Activated naive CD8-positive, alpha-beta T cell treated with anti-CD3 and anti-CD28 coated beads, Interleukin-2, amount 50 U/mL, for 24 hours (primary cell): ENCODE results near the gene PHLDB2.

ENCODE experiments used
- ATAC-seq: fragments of 150-1000 bp; cut with Tn5 transposase; one replicate; pipeline ENCODE4 v1.10.0; 2021
- DNase-seq: peaks from one replicate; pipeline ENCODE4 v3.0.0; 2021
- H3K27ac Mint-ChIP-seq: one replicate; pipeline ENCODE4 v1.8.0; 2021; ENCODE audit warnings: mild to moderate bottlenecking, mixed read lengths
- H3K27me3 Mint-ChIP-seq: one replicate; pipeline ENCODE4 v1.8.0; 2021; ENCODE audit warnings: mixed read lengths
- H3K36me3 Mint-ChIP-seq: one replicate; pipeline ENCODE4 v1.8.0; 2021; ENCODE audit warnings: low read depth, mixed read lengths
- H3K4me1 Mint-ChIP-seq: one replicate; pipeline ENCODE4 v1.8.0; 2021; ENCODE audit warnings: mixed read lengths
- H3K4me3 Mint-ChIP-seq: one replicate; pipeline ENCODE4 v1.8.0; 2021; ENCODE audit warnings: mild to moderate bottlenecking, moderate library complexity, mixed read lengths
- H3K9me3 Mint-ChIP-seq: one replicate; pipeline ENCODE4 v1.8.0; 2021; ENCODE audit warnings: mixed read lengths

Gene PHLDB2

DNA sequence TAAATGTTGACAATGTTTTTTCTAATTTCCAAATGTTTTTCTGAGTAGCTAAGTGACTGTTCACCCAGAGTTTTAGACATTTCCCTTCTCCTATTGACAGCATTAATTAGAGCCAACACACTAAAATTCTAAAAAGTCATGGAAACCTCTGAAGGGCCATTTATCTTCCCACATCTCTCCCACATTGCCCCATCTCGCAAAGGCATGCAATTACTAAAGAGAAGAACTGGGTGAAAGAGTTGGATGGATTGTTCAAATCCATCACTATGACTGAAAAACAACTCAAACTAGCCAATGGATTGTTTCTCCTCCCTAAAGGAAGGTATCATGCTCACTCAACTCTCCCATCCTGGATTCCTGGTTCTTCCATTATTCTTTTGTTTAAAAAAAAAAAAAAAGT lies 30.0 kb upstream of the PHLDB2 start:
- DNase-seq (no peak), ATAC-seq (no peak)
- Mint-ChIP-seq H3K27me3 (no peaks in the 10 kb centered on the region), H3K27ac (no peak overlapping the region), H3K4me1 (peaks cover 14% of the 10 kb centered on the region), H3K4me3 (no peak overlapping the region), H3K9me3 (no peaks in the 10 kb centered on the region), H3K36me3 (no peaks in the 10 kb centered on the region)

DNA sequence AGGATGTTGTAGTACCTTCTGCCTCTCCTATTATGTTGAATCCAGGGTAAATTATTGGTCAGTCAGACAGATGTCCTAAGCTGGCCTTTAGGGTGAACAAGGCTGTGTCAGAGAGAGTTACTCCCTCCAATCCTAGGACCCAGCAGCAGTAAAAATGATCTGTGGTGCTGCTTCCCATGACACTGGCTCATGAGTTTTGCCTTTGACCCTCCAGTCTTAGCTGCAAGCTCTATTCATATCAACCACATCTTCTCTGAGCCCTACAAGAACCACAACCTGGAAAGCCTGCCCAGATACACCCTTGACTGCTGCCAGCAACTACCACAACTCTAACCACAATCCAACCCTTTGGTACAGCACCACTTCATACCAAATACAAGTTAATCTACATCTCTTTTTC lies 27.2 kb upstream of the PHLDB2 start:
- DNase-seq: peak; percentile 7
- H3K27ac Mint-ChIP-seq: peak overlapping the region; percentile 26

DNA sequence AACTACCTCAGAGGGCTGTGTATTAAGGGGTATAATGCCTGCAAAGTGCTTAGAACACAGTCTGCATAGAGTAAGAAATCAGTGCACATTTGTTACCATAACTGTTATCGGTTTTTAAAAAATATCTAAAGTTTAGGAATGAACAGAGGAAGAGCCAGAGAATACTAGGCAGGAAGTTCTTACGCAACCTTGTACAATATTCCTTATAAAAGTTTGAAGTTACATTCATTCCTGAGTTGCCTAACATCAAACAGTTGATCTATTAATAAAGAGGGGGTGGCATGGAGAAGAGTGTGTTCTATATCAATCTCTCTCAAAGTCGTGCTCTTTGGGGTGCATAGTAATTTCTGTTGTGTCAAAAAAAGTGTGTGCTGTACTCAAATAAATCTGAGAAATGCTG lies 22.0 kb upstream of the PHLDB2 start:
- no peak for DNase-seq
- Mint-ChIP-seq H3K27me3 (no peaks in the 10 kb centered on the region), H3K27ac (no peak overlapping the region)

More for the DNA sequence above, 27.2 kb upstream of the PHLDB2 start:
- H3K4me1 Mint-ChIP-seq: peaks cover 11% of the 10 kb centered on the region
- ATAC-seq: peak; percentile 85
- H3K4me3 Mint-ChIP-seq: no peak overlapping the region
- H3K36me3 Mint-ChIP-seq: no peaks in the 10 kb centered on the region
- H3K9me3 Mint-ChIP-seq: no peaks in the 10 kb centered on the region
- H3K27me3 Mint-ChIP-seq: no peaks in the 10 kb centered on the region

DNA sequence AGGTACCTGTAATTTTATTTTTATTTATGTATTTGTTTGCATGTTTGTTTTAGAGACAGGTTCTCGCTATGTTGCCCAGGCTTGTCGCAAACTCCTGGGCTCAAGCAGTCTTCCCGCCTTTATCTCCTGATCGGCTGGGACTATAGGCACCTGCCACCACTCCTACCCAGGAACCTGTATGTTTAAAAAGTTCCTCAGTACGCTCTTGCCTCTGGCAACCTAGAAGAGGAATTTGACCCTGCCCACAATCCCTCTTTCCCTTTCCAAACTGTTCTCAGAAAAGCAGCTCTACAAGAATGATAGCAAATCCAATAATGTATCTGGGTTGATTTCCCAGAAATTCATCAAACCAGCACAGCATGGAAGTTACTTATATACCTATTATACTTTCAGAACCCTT lies 20.9 kb upstream of the PHLDB2 start:
- Mint-ChIP-seq H3K4me3 (no peak overlapping the region), H3K27me3 (no peaks in the 10 kb centered on the region), H3K36me3 (no peaks in the 10 kb centered on the region), H3K9me3 (no peaks in the 10 kb centered on the region), H3K27ac (no peak overlapping the region), H3K4me1 (no peaks in the 10 kb centered on the region)
- DNase-seq (no peak), ATAC-seq (no peak)

More for the DNA sequence above, 22.0 kb upstream of the PHLDB2 start:
- no peak for ATAC-seq
- peaks cover 3% of the 10 kb centered on the region for H3K4me1 Mint-ChIP-seq
- H3K36me3 Mint-ChIP-seq: no peaks in the 10 kb centered on the region
- H3K4me3 Mint-ChIP-seq: no peak overlapping the region
- H3K9me3 Mint-ChIP-seq: no peaks in the 10 kb centered on the region

DNA sequence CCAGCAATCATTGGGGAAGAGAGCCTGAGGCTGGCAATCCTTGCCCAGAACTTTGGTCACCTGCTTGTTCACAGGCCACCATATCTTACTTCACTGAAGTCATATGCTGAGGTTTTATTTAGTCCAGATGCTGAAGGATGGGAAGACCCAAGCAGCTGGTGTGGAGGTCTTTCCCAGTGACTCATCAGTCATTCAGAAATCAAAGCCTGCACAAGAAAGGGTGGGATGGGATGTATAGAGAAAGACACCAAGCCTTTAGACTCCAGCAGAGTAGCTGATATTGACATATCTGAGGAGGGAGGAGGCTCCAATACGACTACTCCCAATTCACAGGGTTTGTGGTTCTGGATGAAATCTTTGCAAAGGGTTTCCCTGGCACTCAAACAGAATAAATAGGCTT lies 13.0 kb upstream of the PHLDB2 start:
- Mint-ChIP-seq H3K27me3 (no peaks in the 10 kb centered on the region), H3K4me1 (no peaks in the 10 kb centered on the region), H3K36me3 (no peaks in the 10 kb centered on the region), H3K4me3 (no peak overlapping the region), H3K9me3 (no peaks in the 10 kb centered on the region), H3K27ac (no peak overlapping the region)
- ATAC-seq (no peak), DNase-seq (no peak)

DNA sequence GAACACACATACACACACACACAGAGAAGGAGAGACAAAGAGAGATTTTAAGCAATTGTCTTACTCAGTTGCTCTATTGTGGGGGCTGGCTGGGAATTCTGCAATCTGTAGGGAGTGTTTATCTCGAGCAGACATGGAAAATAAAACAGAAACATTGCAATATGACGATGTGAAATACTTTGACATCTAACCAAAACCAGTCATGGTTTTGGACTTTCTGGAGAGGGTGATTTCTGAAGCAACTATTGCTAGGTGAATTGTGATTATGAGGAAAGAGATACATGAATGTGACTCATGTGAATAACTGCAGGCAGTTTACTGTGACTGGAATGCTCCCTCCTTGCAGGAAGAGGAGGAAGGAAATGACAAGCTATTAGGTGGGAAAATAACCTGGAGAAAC lies 12.3 kb upstream of the PHLDB2 start:
- Mint-ChIP-seq H3K27me3 (no peaks in the 10 kb centered on the region), H3K4me1 (peaks cover 7% of the 10 kb centered on the region), H3K36me3 (no peaks in the 10 kb centered on the region), H3K27ac (no peak overlapping the region), H3K4me3 (no peak overlapping the region), H3K9me3 (no peaks in the 10 kb centered on the region)
- no peak for ATAC-seq
- DNase-seq: no peak

DNA sequence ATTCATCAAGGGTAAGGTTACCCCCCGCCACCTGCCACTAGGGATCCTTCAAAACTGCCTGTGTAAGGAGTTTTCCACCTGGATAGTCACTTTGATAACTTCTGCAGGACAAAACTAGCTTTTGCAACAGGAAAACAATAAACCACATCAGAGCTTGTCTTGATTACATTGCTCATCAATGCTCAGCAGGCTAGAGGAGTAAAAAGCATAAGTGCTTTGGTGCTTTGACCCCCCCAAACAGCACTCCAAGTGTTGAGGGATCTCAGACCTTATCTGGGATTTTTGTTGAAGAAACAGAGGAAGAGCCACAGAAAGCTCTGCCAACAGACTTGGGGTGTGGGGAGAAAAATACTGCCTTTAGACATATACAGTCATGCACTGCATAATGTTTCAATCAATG lies 10.8 kb upstream of the PHLDB2 start:
- no peak overlapping the region for H3K27ac Mint-ChIP-seq
- ATAC-seq (no peak), DNase-seq (no peak)
- H3K9me3 Mint-ChIP-seq: no peaks in the 10 kb centered on the region
- no peaks in the 10 kb centered on the region for H3K36me3 Mint-ChIP-seq
- H3K27me3 Mint-ChIP-seq: no peaks in the 10 kb centered on the region
- H3K4me3 Mint-ChIP-seq: no peak overlapping the region
- H3K4me1 Mint-ChIP-seq: peaks cover 10% of the 10 kb centered on the region

DNA sequence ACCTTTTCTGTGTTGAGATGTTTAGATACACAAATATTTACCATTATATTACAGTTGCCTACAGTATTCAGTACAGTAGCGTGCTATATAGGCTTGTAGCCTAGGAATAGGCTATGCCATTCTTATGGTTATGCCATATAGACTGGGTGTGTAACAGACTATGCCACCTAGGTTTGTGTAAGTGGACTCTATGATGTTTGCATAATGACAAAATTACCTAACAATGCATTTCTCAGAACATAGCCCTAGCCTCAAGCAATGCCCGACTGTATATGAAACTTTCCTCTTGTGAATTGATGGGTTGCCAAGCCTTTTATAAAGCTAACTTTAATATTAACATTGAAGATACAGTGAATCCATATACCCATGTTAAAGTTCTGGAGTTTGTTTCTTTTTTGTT lies 10.3 kb upstream of the PHLDB2 start:
- no peaks in the 10 kb centered on the region for H3K27me3 Mint-ChIP-seq
- H3K27ac Mint-ChIP-seq: no peak overlapping the region
- no peaks in the 10 kb centered on the region for H3K36me3 Mint-ChIP-seq

DNA sequence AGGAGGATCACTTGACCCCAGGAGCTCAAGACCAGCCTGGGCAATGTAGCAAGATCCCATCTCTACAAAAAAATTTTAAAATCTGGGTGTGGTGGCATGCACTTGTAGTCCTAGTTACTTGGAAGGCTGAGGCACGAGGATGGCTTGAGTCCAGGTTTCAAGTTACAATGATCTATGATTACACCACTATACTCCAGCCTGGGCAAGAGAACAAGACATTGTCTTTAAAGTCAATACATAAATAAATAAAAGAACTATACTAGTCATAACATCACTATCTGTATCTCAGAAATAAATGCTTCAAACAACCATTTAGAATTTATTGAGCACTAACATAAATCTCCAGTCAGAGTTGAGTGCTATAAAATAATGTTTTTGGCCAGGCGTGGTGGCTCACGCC lies 8.5 kb upstream of the PHLDB2 start:
- ATAC-seq: no peak
- H3K27me3 Mint-ChIP-seq: peaks cover 6% of the 10 kb centered on the region
- no peak overlapping the region for H3K4me3 Mint-ChIP-seq
- no peaks in the 10 kb centered on the region for H3K36me3 Mint-ChIP-seq
- no peaks in the 10 kb centered on the region for H3K9me3 Mint-ChIP-seq
- DNase-seq: no peak
- peaks cover 10% of the 10 kb centered on the region for H3K4me1 Mint-ChIP-seq
- H3K27ac Mint-ChIP-seq: no peak overlapping the region

More for the DNA sequence above, 10.3 kb upstream of the PHLDB2 start:
- ATAC-seq: no peak
- Mint-ChIP-seq H3K9me3 (no peaks in the 10 kb centered on the region), H3K4me1 (peaks cover 10% of the 10 kb centered on the region), H3K4me3 (no peak overlapping the region)
- DNase-seq: no peak

DNA sequence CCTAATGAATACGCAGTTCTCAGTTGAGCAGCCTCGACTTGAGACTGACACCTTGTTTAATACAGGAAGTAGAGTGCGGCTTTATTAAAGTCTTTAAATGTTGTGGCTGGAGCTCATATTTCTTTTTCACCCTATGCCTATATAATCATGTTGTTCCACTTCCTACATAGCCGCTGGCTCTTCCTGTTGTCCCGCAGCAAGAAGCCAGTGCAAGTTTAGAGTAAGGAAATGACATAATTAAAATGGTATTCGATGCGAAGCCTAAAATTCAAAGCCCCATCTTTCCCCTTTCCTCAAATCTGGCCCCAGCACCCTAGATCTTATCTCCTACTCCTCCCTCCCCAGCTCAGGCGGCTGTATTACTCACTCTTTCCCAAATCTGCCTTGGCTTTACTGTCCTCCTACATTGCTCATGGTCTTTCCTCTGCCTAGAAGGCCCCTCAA lies 7.5 kb upstream of the PHLDB2 start:
- Mint-ChIP-seq H3K27me3 (peaks cover 6% of the 10 kb centered on the region), H3K4me3 (no peak overlapping the region), H3K9me3 (no peaks in the 10 kb centered on the region), H3K4me1 (peaks cover 10% of the 10 kb centered on the region), H3K27ac (peak overlapping the region; percentile 65), H3K36me3 (no peaks in the 10 kb centered on the region)
- ATAC-seq (peak; percentile 82), DNase-seq (no peak)

DNA sequence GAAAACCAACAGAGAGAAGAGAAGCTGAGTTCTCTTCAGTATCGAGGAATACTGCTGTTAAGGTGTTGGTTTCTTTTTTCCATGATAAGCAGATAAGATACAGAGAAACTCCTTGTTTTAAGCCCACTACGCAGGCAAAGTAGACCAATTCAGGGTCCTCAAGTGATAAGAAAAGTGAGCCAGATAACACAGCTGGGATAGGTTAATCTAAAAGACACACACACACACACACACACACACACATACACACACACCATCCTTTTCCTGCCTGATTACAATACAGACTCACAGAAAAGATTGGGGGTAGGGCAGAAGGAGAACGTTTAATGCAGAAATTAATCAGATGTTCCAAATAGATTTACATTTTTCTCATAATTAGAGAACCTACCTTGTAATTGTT lies 6.5 kb upstream of the PHLDB2 start:
- Mint-ChIP-seq H3K27ac (no peak overlapping the region), H3K36me3 (no peaks in the 10 kb centered on the region), H3K9me3 (no peaks in the 10 kb centered on the region), H3K4me1 (peaks cover 10% of the 10 kb centered on the region), H3K27me3 (peaks cover 12% of the 10 kb centered on the region), H3K4me3 (no peak overlapping the region)
- ATAC-seq: no peak
- DNase-seq: no peak

DNA sequence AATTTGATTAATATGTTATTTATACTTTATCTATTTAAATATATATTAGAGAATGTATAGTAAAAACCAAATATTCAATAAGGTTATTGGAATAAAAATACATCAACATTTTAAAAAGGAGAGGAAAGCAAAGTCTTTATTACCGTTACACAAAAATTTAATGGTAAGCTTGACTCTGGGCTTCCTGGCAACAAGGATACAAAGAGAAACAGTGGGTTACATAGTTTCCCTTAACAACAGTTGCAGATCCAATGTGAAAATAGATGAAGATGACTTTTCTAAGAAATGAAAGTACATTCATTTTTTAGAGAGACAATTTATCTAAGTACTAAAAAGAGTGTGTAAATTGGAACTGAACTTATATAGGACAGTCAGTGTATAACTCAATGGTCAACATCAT lies 6.0 kb upstream of the PHLDB2 start:
- Mint-ChIP-seq H3K27ac (no peak overlapping the region), H3K36me3 (no peaks in the 10 kb centered on the region), H3K4me3 (no peak overlapping the region), H3K9me3 (no peaks in the 10 kb centered on the region), H3K4me1 (peaks cover 10% of the 10 kb centered on the region), H3K27me3 (peaks cover 17% of the 10 kb centered on the region)
- DNase-seq: no peak
- ATAC-seq: no peak

DNA sequence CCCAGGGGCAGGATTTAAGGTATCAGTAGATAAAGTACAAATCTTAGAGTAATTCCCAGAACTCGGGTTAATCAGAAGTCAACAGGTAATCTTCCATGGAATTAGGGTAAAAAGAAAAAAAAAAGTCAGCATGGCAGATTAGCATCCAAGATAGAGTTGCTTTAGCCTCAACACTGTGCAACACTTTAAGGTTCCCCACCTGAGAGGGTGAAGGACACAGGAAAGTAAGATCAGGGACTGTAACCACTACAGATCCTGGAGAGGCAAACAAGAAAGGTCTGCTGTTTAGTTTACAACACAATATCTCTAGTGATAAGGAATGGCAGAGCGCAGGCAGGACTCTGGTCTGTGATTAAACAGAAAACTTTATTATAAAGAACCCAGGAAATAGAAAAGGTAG lies 4.1 kb upstream of the PHLDB2 start:
- Mint-ChIP-seq H3K27me3 (peaks cover 24% of the 10 kb centered on the region), H3K4me1 (peaks cover 18% of the 10 kb centered on the region), H3K36me3 (no peaks in the 10 kb centered on the region), H3K27ac (no peak overlapping the region), H3K9me3 (no peaks in the 10 kb centered on the region), H3K4me3 (no peak overlapping the region)
- DNase-seq: no peak
- no peak for ATAC-seq

DNA sequence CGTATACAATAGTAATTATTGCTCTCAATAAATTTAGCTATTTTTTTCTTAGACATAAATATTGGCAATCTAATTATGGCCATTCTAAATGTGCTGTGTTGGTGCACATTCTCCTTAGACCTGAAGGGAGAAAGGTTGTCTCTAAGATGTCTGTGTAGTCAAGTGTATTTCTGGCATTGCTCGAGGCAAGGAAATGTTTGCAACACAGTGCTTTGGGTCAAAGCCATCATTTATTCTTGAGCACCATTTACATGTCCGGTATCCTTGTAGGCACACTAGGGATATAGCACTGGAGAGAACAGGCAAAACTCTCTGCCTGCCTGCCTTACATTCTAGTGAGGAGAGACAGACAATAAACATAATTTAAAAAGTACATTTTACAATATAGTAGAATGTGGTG lies 2.6 kb upstream of the PHLDB2 start:
- no peak for ATAC-seq
- no peak overlapping the region for H3K4me3 Mint-ChIP-seq

DNA sequence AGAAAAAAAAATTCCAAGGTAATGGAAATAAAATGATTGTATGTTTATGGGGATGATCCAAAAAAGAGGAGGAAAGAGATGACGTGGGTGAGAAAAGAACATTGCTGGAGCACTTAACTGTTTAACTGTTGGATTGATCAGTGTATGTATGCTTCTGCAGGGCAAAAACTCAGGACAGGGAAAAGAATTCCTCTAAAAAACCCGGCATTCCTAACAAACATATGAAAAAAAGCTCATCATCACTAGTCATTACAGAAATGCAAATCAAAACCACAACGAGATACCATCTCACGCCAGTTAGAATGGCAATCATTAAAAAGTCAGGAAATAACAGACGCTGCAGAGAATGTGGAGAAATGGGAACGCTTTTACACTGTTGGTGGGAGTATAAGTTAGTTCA lies 1.6 kb upstream of the PHLDB2 start:
- peaks cover 35% of the 10 kb centered on the region for H3K27me3 Mint-ChIP-seq

More for the DNA sequence above, 2.6 kb upstream of the PHLDB2 start:
- H3K27me3 Mint-ChIP-seq: peaks cover 34% of the 10 kb centered on the region
- no peak overlapping the region for H3K27ac Mint-ChIP-seq
- no peaks in the 10 kb centered on the region for H3K9me3 Mint-ChIP-seq
- H3K4me1 Mint-ChIP-seq: peaks cover 22% of the 10 kb centered on the region
- no peak for DNase-seq
- no peaks in the 10 kb centered on the region for H3K36me3 Mint-ChIP-seq

DNA sequence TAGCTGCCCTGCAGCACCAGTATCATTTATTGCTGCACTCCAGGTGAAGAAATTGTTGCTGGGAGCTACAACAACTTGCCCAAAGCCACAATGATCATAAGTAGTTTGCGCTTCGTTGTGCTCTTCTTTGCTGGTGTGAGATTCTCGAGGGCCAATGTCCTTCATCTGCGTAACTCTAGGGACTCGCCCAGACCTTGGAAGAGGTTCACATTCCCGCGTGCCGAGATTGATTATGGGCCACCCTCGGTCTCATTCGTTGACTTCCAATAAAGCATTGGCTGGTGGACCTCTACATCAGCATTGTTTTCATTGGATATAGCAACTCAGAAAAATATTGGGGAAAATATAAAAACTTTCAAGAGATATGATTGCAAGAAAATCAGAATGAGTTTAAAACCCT lies 423 bp upstream of the PHLDB2 start:
- H3K27me3 Mint-ChIP-seq: peaks cover 35% of the 10 kb centered on the region

More for the DNA sequence above, 1.6 kb upstream of the PHLDB2 start:
- Mint-ChIP-seq H3K4me1 (peaks cover 16% of the 10 kb centered on the region), H3K27ac (no peak overlapping the region), H3K9me3 (no peaks in the 10 kb centered on the region), H3K36me3 (no peaks in the 10 kb centered on the region), H3K4me3 (no peak overlapping the region)
- DNase-seq: no peak
- ATAC-seq: no peak

More for the DNA sequence above, 423 bp upstream of the PHLDB2 start:
- no peaks in the 10 kb centered on the region for H3K9me3 Mint-ChIP-seq
- peaks cover 16% of the 10 kb centered on the region for H3K4me1 Mint-ChIP-seq
- no peak overlapping the region for H3K27ac Mint-ChIP-seq
- ATAC-seq: no peak
- peak overlapping the region; percentile 92 for H3K4me3 Mint-ChIP-seq
- H3K36me3 Mint-ChIP-seq: no peaks in the 10 kb centered on the region
- no peak for DNase-seq
